Gastrocnemius medialis (tissue), 4 donors: Measurements from ENCODE around the gene TCFL5. TPM values are rescaled to one million over a fixed set of nuclear protein-coding genes. Genes with fewer than 3 reads are reported as not detected.

Experiments
- ATAC-seq, 2 donors: fragments of 150-250 bp; one replicate each; pipeline ENCODE4 v1.9.1; 2016
- DNase-seq, 2 donors: peaks; one replicate each; pipeline ENCODE4 v3.0.0-alpha.2; 2019
- H3K27ac ChIP-seq, 4 donors: fragments of 200-600 bp; sonication (generic); 1 replicate in 1 of 4; 2 replicates in 3 of 4; pipeline ENCODE4 v1.5.1; 2016 to 2018; ENCODE audit warnings: mild to moderate bottlenecking in 2 of 4, moderate library complexity in 1 of 4
- H3K27me3 ChIP-seq, 3 donors: fragments of 200-600 bp; sonication (generic) in 2 of 3; 1 replicate in 1 of 3; 2 replicates in 2 of 3; pipeline versions ENCODE4 v1.5.1 to v1.6.0; 2016 to 2019; ENCODE audit warnings: mild to moderate bottlenecking in 1 of 3, moderate library complexity in 1 of 3
- H3K36me3 ChIP-seq, 2 donors: fragments of 200-600 bp; sonication (generic) in 1 of 2; one replicate each; pipeline ENCODE4 v1.5.1; 2017 to 2018
- H3K4me1 ChIP-seq, 2 donors: fragments of 200-600 bp; sonication (generic) in 1 of 2; one replicate each; pipeline ENCODE4 v1.5.1; 2016 to 2017; ENCODE audit warnings: mild to moderate bottlenecking in 2 of 2
- H3K4me3 ChIP-seq, 4 donors: fragments of 200-600 bp; sonication (generic) in 3 of 4; 1 replicate in 1 of 4; 2 replicates in 3 of 4; pipeline ENCODE4 v1.5.1; 2016 to 2019; ENCODE audit warnings: mild to moderate bottlenecking in 2 of 4
- H3K9me3 ChIP-seq, 3 donors: fragments of 200-600 bp; sonication (generic) in 2 of 3; 1 replicate in 1 of 3; 2 replicates in 2 of 3; pipeline ENCODE4 v1.5.1; 2016 to 2019
- POLR2A ChIP-seq, 2 donors: fragments of 450-650 bp; IDR thresholded peaks; one replicate each; pipeline ENCODE4 v1.6.1; 2017; ENCODE audit warnings: antibody characterized with exemption in 2 of 2, mild to moderate bottlenecking in 2 of 2, moderate library complexity in 2 of 2
- in situ Hi-C, 4 donors: fragments of 200-750 bp; cut with MboI; loops; one replicate each; pipeline versions ENCODE4 v1.15.0 to v1.8.0; 2017; ENCODE audit warnings: low sequenced_read_pairs in 4 of 4
- intact Hi-C: fragments of 100-400 bp; cut with DNase I; formaldehyde crosslinking; loops from one replicate; pipeline ENCODE4 v1.15.1; 2023; ENCODE audit warnings: low total_unique reads
- total RNA-seq, 4 donors: library from RNA; depleted of rRNA; stranded (reverse); fragments of >200 nt; gene quantifications; one replicate each; pipeline versions ENCODE4 v1.1.0 to v1.2.3, GENCODE V29; 2016
- TF ChIP-seq, protein P1 (sequence below), 5 experiments: fragments of 450-650 bp in 3 of 5; fragments of 200-600 bp in 2 of 5; sonication (generic) in 2 of 5; IDR thresholded peaks in 4 of 5; conservative IDR thresholded peaks in 1 of 5; 1 replicate in 4 of 5; 2 replicates in 1 of 5; pipeline ENCODE4 v1.5.1; 2016 to 2019; ENCODE audit warnings: antibody characterized with exemption in 5 of 5, mild to moderate bottlenecking in 3 of 5, moderate library complexity in 3 of 5

Gene TCFL5
- total RNA-seq, 4 donors from 2014 or later, result 5.3 to 7.3 (median 6.3) TPM

DNA sequence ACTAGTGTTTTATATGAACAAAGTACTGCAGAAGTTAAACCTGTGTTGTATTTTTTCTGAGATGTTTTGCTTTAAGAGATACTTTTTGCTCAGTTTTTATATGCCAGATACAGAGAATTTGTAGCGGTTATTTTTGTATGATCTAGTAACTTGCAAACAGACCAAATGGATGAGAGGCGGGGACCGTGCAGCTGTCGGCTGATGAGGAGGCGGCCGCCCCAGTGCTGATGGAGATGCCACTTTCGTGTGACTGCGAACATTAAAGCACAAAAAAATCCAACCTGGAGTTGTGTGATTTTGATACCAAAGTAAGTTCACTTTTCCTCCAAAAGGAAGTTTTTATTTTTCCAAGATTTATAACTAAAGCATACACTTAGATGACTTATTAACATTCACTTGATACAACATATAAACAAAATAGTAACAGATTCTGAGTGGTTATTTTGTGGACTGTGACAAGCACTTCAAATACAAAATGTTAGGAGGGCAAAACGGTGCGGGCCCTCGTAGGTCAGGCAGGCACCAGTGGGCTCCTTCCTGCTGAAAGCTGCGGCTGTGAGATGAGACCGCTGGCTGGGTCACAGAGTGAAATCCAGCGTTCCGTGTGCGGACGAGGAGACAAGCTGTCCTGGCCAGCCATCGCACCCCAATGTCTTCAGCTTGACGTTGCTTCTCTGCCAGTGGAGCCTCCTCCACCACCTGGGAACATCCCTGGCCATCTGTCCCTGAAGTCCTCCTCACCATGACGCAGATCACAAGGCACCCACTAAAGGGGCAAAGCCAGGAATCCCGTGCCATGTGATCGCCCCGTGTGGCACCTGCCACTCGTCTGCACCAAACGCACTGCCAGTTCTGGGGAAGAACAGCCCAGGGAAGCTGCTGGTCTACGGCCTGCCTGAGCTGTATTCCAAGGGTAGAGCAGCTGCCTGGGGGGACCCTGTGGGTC is 61.0 kb downstream of the TCFL5 start:
- Histone ChIP-seq H3K4me1 (peaks cover 20 to 48% of the 10 kb centered on the region in 2 donors), H3K9me3 (no peaks in the 10 kb centered on the region), H3K36me3 (peaks cover 0 to 27% of the 10 kb centered on the region in 2 donors), H3K27me3 (no peaks in the 10 kb centered on the region), H3K27ac (peak overlapping the region; percentile 65 to 73 (median 70)), H3K4me3 (no peak overlapping the region)
- intact Hi-C loops, result loop anchor here (10.0 kb wide), 1 partner anchor 496 kb away; the partner anchor contains the start of gene ADRM1
- DNase-seq (peak in 1 of 2 donors; percentile 58), ATAC-seq (no peak)
- peak; percentile 23 to 39 for TF ChIP-seq POLR2A (IDR thresholded peaks at IDR 0.05)
- TF ChIP-seq, protein P1, sequence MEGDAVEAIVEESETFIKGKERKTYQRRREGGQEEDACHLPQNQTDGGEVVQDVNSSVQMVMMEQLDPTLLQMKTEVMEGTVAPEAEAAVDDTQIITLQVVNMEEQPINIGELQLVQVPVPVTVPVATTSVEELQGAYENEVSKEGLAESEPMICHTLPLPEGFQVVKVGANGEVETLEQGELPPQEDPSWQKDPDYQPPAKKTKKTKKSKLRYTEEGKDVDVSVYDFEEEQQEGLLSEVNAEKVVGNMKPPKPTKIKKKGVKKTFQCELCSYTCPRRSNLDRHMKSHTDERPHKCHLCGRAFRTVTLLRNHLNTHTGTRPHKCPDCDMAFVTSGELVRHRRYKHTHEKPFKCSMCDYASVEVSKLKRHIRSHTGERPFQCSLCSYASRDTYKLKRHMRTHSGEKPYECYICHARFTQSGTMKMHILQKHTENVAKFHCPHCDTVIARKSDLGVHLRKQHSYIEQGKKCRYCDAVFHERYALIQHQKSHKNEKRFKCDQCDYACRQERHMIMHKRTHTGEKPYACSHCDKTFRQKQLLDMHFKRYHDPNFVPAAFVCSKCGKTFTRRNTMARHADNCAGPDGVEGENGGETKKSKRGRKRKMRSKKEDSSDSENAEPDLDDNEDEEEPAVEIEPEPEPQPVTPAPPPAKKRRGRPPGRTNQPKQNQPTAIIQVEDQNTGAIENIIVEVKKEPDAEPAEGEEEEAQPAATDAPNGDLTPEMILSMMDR (IDR thresholded peaks at IDR 0.05 in 4 of 5, conservative IDR thresholded peaks at IDR 0.05 in 1 of 5), result no peak
- in situ Hi-C loops, result loop anchor here in 2 of 4 donors (10.0 kb wide), 2 partner anchors 126 to 296 kb away; no protein-coding TSS in a partner anchor

DNA sequence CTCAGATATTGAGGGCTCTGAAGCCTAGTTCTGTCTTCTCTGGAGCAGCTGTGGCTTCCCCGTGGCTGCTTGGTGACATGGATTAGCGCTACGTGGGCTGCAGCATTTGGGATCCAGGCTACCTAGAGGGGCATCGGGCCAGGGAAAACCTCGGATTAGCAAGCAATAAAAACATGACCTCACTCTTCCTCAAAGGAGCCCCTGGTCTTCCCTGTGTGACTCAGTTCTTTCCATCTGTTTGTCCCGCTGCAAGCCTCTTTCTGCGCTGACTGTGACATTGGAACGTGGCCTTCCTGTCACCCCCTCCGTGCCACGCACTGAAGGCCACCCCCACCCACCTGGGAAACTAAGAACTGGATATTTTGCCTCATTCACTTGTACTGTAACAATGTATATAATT is 61.7 kb downstream of the TCFL5 start:
- in situ Hi-C loops (loop anchor here in 3 of 4 donors (10.0 to 25.0 kb wide), 3 partner anchors 125 to 295 kb away; no protein-coding TSS in a partner anchor), intact Hi-C loops (loop anchor here (10.0 kb wide), 3 partner anchors 395 to 495 kb away; partner anchors contain the start of genes ADRM1, CABLES2 and YTHDF1)
- Histone ChIP-seq H3K9me3 (no peaks in the 10 kb centered on the region), H3K36me3 (peaks cover 0 to 27% of the 10 kb centered on the region in 2 donors), H3K27ac (peak overlapping the region in 1 of 4 donors; percentile 73), H3K4me1 (peaks cover 20 to 49% of the 10 kb centered on the region in 2 donors), H3K27me3 (no peaks in the 10 kb centered on the region), H3K4me3 (no peak overlapping the region)
- ATAC-seq, result no peak
- DNase-seq, result no peak
- TF ChIP-seq, protein P1 (IDR thresholded peaks at IDR 0.05 in 4 of 5, conservative IDR thresholded peaks at IDR 0.05 in 1 of 5), result no peak
- TF ChIP-seq POLR2A (IDR thresholded peaks at IDR 0.05), result no peak

DNA sequence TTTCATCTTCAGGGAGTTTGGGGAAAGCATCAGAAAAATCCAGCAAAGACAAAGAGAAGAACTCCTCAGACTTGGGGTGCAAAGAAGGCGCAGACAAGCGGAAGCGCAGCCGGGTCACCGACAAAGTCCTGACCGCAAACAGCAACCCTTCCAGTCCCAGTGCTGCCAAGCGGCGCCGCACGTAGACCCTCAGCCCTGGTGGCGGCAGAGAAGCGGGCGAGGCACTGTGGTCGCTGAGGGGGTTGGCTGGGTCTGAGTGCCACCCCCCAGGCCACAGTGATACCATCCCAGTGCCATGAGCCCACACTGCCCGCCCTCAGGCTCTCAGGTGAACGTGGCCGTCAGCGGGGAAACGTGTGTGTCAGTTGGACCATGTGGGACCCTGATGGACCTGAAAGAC is 62.2 kb downstream of the TCFL5 start:
- Histone ChIP-seq H3K4me3 (no peak overlapping the region), H3K4me1 (peaks cover 20 to 49% of the 10 kb centered on the region in 2 donors), H3K27ac (no peak overlapping the region), H3K27me3 (no peaks in the 10 kb centered on the region), H3K36me3 (peaks cover 0 to 27% of the 10 kb centered on the region in 2 donors), H3K9me3 (no peaks in the 10 kb centered on the region)
- DNase-seq (no peak), ATAC-seq (no peak)
- TF ChIP-seq, protein P1 (IDR thresholded peaks at IDR 0.05 in 4 of 5, conservative IDR thresholded peaks at IDR 0.05 in 1 of 5), result no peak
- no peak for TF ChIP-seq POLR2A (IDR thresholded peaks at IDR 0.05)
- intact Hi-C loops (loop anchor here (10.0 kb wide), 2 partner anchors 395 to 415 kb away; partner anchors contain the start of genes CABLES2 and YTHDF1), in situ Hi-C loops (loop anchor here in 1 of 4 donors (25.0 kb wide), 1 partner anchor 137 kb away; no protein-coding TSS in a partner anchor)

- H3K36me3 ChIP-seq, result peaks cover 0 to 27% of the 10 kb centered on the region in 2 donors
- in situ Hi-C loops, result loop anchor here in 1 of 4 donors (25.0 kb wide), 1 partner anchor 137 kb away; no protein-coding TSS in a partner anchor
- no peak for ATAC-seq
- H3K9me3 ChIP-seq, result no peaks in the 10 kb centered on the region
- peaks cover 20 to 46% of the 10 kb centered on the region in 2 donors for H3K4me1 ChIP-seq
- no peak overlapping the region for H3K27ac ChIP-seq
- TF ChIP-seq, protein P1 (IDR thresholded peaks at IDR 0.05 in 4 of 5, conservative IDR thresholded peaks at IDR 0.05 in 1 of 5), result no peak
- no peak for TF ChIP-seq POLR2A (IDR thresholded peaks at IDR 0.05)
- no peaks in the 10 kb centered on the region for H3K27me3 ChIP-seq
- intact Hi-C loops, result loop anchor here (10.0 kb wide), 2 partner anchors 394 to 416 kb away; partner anchors contain the start of genes CABLES2 and YTHDF1
- DNase-seq, result no peak
- H3K4me3 ChIP-seq, result no peak overlapping the region
These were observed 62.6 kb downstream of the TCFL5 start for GRCh38 chr20:62799036-62799435.
